NOMO-1 treated with dmso at 0.1 percent for 144 hours (cell line): ENCODE results near the gene MYBPC2.

Source experiments
- DNase-seq: peaks from one replicate; lab custom pipeline; 2025; ENCODE audit not compliant: unreplicated experiment; lab: John Stamatoyannopoulos, UW

Gene MYBPC2

GRCh38 chr19:50478901-50479715 lies 46.4 kb downstream of the MYBPC2 start:
- DNase-seq, result no peak

DNA sequence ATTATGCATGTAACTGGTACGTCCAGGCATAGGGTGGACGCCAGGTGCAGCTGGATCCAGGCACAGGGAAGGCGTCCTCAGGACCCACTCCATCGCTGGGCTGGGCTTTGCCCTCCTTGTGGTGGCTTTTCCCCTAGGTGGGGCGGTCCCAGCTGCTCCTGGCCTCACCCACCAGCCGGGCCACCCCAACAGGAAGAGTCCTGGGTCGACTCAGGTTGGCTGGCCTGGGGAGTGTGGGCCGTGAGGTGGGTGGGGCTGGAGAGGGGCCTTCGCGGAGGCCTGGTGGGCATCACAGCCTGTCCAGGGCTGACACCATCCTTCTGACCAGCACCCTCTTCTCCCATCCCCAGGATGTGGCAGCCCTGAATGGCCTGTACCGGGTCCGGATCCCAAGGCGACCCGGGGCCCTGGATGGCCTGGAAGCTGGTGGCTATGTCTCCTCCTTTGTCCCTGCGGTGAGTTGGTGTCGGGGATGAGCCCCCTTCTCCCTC lies 47.1 kb downstream of the MYBPC2 start:
- no peak for DNase-seq

GRCh38 chr19:50480281-50481111 lies 47.8 kb downstream of the MYBPC2 start:
- DNase-seq, result no peak

DNA sequence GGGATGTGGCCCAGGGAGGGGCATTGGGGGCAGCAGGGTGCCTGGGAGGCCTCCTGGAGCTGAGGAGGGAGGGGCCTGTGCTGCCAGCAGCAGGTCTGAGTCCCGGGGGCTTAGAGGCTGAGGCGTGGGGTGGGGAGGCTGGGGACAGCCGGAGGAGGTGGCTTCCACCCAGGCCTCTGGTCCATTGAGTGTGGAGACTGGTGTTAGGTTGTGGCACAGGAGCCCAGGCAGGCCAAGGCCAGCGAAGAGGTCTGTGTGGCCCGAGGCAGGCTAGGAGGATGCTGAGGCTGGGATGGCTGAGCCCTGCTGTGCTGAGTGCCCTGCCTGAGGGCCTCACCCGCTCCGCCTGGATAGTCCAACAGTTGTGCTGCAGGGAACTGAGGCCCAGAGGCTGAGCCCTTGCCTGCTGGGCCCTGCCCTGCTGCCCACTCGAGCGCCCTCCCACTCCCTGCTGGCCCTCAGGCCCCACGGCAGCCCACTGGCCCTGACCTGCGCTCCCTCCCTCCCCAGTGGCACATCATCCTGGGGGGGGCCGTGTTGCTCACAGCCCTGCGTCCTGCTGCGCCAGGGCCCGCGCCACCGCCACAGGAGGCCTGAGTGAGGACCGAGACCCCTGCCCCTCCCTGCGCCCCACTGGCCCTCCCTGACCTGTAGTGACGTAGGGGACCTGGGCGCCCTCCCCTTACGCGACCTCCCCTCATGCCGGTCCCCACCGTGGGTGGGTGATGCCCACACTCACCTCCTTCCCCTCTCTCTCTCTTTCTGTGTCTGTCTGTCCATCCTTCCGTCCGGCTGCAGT lies 48.9 kb downstream of the MYBPC2 start:
- no peak for DNase-seq

DNA sequence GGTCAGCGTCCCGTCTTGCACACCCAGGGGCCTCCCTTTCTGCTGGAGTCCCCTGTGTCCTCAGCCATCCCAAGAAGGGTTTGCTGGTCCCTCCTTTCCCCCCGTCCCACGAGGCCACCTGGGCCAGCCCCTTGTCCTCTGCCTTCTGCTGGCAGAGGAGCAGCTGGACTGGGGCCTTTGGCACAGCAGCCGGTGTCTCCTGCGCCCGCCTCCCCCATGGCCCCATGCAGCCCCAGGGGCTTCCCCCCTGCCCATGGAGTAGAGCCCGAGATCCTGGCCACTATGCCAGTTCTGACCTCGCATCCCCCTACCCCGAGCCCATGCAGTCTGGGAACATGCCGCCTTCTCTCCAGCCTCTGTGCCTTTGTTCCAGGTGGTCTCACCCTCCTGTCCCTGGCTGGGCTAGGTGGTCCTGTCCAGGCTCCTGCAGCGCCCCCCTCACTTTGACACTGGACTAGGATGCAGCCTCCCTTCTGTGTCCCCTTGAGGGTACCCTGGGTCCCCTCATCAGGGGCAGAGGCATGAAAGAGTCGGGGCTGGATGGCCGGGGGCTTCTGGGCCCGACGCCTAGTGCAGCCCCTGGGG lies 49.7 kb downstream of the MYBPC2 start:
- DNase-seq, result no peak

DNA sequence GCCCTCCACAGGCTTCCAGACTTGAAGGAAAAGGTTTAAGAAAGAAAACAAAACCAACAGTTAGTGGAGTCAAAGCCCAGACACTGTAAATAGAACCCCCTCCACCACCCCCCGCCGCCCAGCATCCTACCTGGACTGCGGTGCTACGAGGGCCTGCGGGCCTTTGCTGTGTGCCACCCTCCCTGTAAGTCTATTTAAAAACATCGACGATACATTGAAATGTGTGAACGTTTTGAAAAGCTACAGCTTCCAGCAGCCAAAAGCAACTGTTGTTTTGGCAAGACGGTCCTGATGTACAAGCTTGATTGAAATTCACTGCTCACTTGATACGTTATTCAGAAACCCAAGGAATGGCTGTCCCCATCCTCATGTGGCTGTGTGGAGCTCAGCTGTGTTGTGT lies 50.2 kb downstream of the MYBPC2 start:
- no peak for DNase-seq

GRCh38 chr19:50485284-50485955 lies 52.7 kb downstream of the MYBPC2 start:
- no peak for DNase-seq

- no peak for DNase-seq
Observed at GRCh38 chr19:50486823-50487515, 54.3 kb downstream of the MYBPC2 start.

- DNase-seq, result peak; percentile 36
Observed at GRCh38 chr19:50488389-50489194, 55.9 kb downstream of the MYBPC2 start.

- DNase-seq, result no peak
Observed at GRCh38 chr19:50489461-50490011, 56.8 kb downstream of the MYBPC2 start.

DNA sequence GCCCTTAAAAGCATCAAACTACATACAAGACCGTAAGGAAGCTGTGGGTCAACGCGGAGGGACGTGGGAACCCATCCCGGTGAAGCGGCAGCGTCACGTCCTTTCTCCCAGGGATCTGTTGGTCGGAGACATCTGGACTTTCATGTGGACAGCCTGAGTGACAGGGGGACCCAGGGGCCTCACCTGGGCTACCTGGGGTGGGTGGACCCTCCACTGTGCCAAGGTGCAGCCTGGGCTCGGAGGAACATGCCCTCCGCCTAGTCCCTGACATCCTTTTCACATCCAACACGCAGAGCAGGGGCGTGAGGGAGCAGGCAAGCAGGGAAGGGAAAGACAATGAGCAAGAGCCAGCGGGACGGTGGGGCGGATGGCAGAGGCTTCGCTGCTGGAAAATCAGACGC lies 57.7 kb downstream of the MYBPC2 start:
- DNase-seq, result no peak

- DNase-seq, result no peak
Observed at GRCh38 chr19:50490991-50491472, 58.3 kb downstream of the MYBPC2 start.

GRCh38 chr19:50492303-50493052 lies 59.8 kb downstream of the MYBPC2 start:
- DNase-seq, result peak; percentile 60

- no peak for DNase-seq
Observed at GRCh38 chr19:50493171-50493570, 60.5 kb downstream of the MYBPC2 start.

- no peak for DNase-seq
Observed at GRCh38 chr19:50494186-50495019, 61.7 kb downstream of the MYBPC2 start.

DNA sequence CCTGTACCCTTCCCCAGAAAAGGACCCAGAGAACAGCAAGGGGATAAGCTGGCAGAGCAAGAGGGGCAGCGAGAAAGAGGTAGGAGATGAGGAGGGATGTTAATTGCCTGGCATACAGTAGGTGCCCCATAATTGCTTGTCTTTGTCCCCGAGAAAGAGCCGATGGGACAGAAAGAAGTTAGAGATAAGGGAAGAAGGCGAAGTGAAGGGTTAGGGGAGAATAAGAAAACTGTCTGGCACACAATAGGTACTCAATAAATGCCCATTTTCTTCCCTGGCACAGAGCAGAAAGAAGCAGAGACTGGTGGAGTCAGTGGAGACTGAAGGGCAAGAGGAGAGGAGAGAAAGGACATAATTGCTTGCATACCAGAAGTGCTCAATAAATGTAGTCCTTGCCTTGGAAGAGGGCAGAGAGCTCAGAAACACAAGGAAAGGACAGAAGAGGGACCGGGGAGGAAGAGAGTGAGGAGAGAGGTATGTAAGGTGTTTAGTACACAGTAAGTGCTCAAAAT lies 62.4 kb downstream of the MYBPC2 start:
- no peak for DNase-seq
